Central memory CD4-positive, alpha-beta T cell (primary cell): ENCODE results near the gene OPRM1.
"Not testable (repeated sequence)": the region's sequence is repeated elsewhere in the genome, so short reads cannot be mapped to it uniquely, and the experiment has no call there.

Source experiments
- DNase-seq: peaks from one replicate; pipeline ENCODE4 v3.0.0; 2022
- total RNA-seq, 3 experiments: gene quantifications; one replicate each; lab custom pipeline; 2026; lab: John Stamatoyannopoulos, UW

The OPRM1 gene
- total RNA-seq: 0 to 0.19 (median 0.05) reads per million in 3 experiments

GRCh38 chr6:154039231-154039842 lies at the start of gene OPRM1:
Gene OPRM1, plus strand, starts transcription at chr6:154039240. Its CDS starts 305 bp downstream, at chr6:154039545.
- DNase-seq: no peak

GRCh38 chr6:153989989-153990388 lies 49.1 kb upstream of the OPRM1 start:
- no peak for DNase-seq

- no peak for DNase-seq
Measured at GRCh38 chr6:153994004-153994403, 45.0 kb upstream of the OPRM1 start.

- DNase-seq: no peak
Measured at GRCh38 chr6:153994811-153995210, 44.2 kb upstream of the OPRM1 start.

GRCh38 chr6:153997221-153997620 lies 41.8 kb upstream of the OPRM1 start:
- DNase-seq: no peak

- DNase-seq: no peak
Measured at GRCh38 chr6:154001494-154002285, 37.4 kb upstream of the OPRM1 start.

GRCh38 chr6:154002894-154003293 lies 36.1 kb upstream of the OPRM1 start:
- DNase-seq: no peak

GRCh38 chr6:154010371-154010770 lies 28.7 kb upstream of the OPRM1 start:
- no peak for DNase-seq

- DNase-seq: no peak
Measured at GRCh38 chr6:154012852-154013251, 26.2 kb upstream of the OPRM1 start.

- no peak for DNase-seq
Measured at GRCh38 chr6:154017786-154018185, 21.3 kb upstream of the OPRM1 start.

- no peak for DNase-seq
Measured at GRCh38 chr6:154030646-154031045, 8.4 kb upstream of the OPRM1 start.

GRCh38 chr6:154041001-154041400 lies 2.0 kb downstream of the OPRM1 start:
- no peak for DNase-seq

- no peak for DNase-seq
Measured at GRCh38 chr6:154053141-154053540, 14.1 kb downstream of the OPRM1 start.

- DNase-seq: no peak
Measured at GRCh38 chr6:154056536-154056935, 17.5 kb downstream of the OPRM1 start.

GRCh38 chr6:154057098-154057497 lies 18.1 kb downstream of the OPRM1 start:
- DNase-seq: no peak

GRCh38 chr6:154058963-154059680 lies 20.1 kb downstream of the OPRM1 start:
- no peak for DNase-seq

- DNase-seq: no peak
Measured at GRCh38 chr6:154060076-154060475, 21.0 kb downstream of the OPRM1 start.

- no peak for DNase-seq
Measured at GRCh38 chr6:154070041-154070440, 31.0 kb downstream of the OPRM1 start.

- no peak for DNase-seq
Measured at GRCh38 chr6:154070657-154071056, 31.6 kb downstream of the OPRM1 start.

GRCh38 chr6:154071236-154071635 lies 32.2 kb downstream of the OPRM1 start:
- DNase-seq: no peak

- DNase-seq: no peak
Measured at GRCh38 chr6:154071711-154072110, 32.7 kb downstream of the OPRM1 start.

- DNase-seq: not testable (repeated sequence)
Measured at GRCh38 chr6:154078596-154078995, 39.6 kb downstream of the OPRM1 start.

- no peak for DNase-seq
Measured at GRCh38 chr6:154080461-154081189, 41.6 kb downstream of the OPRM1 start.
